ENCODE data around the gene CCDC188. TPM values are rescaled to one million over a fixed set of nuclear protein-coding genes. Genes with fewer than 3 reads are reported as not detected.

Gene CCDC188
- total RNA-seq, 1 experiment from 2014 or later: not detected

DNA sequence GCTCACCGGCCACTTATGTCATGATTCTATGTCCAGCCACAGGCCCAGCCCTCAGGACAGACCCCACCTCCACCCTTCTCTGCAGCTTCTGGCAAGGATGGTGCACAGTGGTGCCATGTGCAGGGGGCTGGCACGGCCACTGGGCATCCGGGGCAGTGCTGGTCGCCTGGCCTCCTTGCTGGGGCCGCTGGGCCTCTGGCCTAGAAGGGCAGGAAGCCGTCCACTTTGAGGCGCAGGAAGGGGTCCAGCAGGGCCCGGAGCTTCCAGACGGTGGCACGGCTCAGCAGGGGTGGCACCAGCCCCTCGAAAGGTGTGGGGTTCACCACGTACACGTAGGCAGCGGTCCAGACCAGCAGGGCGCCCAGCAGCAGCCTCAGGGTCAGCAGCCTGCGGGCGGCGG lies 2.4 kb downstream of the CCDC188 start:
- Histone ChIP-seq H3K27ac (ENCODE audit: insufficient read length, low read depth, low read length) (no peak overlapping the region), H3T11ph (ENCODE audit: low read length) (no peak overlapping the region), H3K27me3 (ENCODE audit: insufficient read depth, low read length) (no peaks in the 10 kb centered on the region), H2BK15ac (ENCODE audit: low read depth, low read length) (no peak overlapping the region), H3K9ac (ENCODE audit: extremely low read depth, insufficient read length, low read length) (no peak overlapping the region), H3K9me3 (ENCODE audit: control insufficient read depth, low read depth, low read length) (no peaks in the 10 kb centered on the region), H3K56ac (ENCODE audit: insufficient read length, low read depth, low read length) (no peak overlapping the region), H3K23me2 (ENCODE audit: insufficient read length, low read depth, low read length, poor library complexity, severe bottlenecking) (no peaks in the 10 kb centered on the region), H3K18ac (ENCODE audit: insufficient read length, low read depth, low read length) (no peak overlapping the region), H4K20me1 (ENCODE audit: control insufficient read depth, insufficient read depth, insufficient read length) (no peaks in the 10 kb centered on the region), H2AFZ (ENCODE audit: low read length) (no peak overlapping the region), H3K79me1 (ENCODE audit: insufficient read depth, low read depth, low read length, poor library complexity, severe bottlenecking) (no peaks in the 10 kb centered on the region), H3K23ac (ENCODE audit: insufficient read length, low read depth, low read length) (no peak overlapping the region), H4K8ac (replicated peaks; ENCODE audit: insufficient read length, low read depth, low read length) (no peak overlapping the region), H2BK5ac (ENCODE audit: insufficient read length, low read length) (no peak overlapping the region), H3K4me2 (ENCODE audit: insufficient read depth, insufficient read length, low read length) (no peak overlapping the region), H2BK120ac (ENCODE audit: low read depth, low read length, poor library complexity, severe bottlenecking) (no peak overlapping the region), H4K91ac (ENCODE audit: insufficient read length, low read depth, low read length) (no peak overlapping the region), H3K79me2 (ENCODE audit: insufficient read depth, low read length) (no peaks in the 10 kb centered on the region), H4K5ac (ENCODE audit: insufficient read length, low read depth, low read length) (no peak overlapping the region), H3K4me1 (ENCODE audit: insufficient read depth, low read length) (no peaks in the 10 kb centered on the region), H2BK12ac (ENCODE audit: insufficient read length, low read depth, low read length) (no peak overlapping the region), H3K4ac (ENCODE audit: low read depth, low read length) (no peak overlapping the region), H3K14ac (ENCODE audit: insufficient read depth, low read length) (no peak overlapping the region; the same call in 1 of the 2 replicates), H2AK5ac (ENCODE audit: insufficient read length, low read length) (no peak overlapping the region), H2BK20ac (ENCODE audit: low read depth, low read length, poor library complexity, severe bottlenecking) (no peak overlapping the region)
- H3K9me3 Mint-ChIP-seq: no peaks in the 10 kb centered on the region; a peak in 1 of 5 replicates
- H3K27ac Mint-ChIP-seq: peak overlapping the region in 1 of 3 experiments; percentile 55; a peak in 1 of 7 replicates
- H3K4me3 Mint-ChIP-seq: no peak overlapping the region
- WGBS (ENCODE audit: extremely low coverage, insufficient read length, low lambda C conversion rate): no CpG with 5 or more reads among the region's 18 CpGs
- H3K36me3 Mint-ChIP-seq (ENCODE audit: insufficient read depth in 1 of 3, low read depth in 3 of 3): no peaks in the 10 kb centered on the region; a peak in 1 of 7 replicates
- H3K4me1 Mint-ChIP-seq: no peaks in the 10 kb centered on the region
- H3K27me3 Mint-ChIP-seq (ENCODE audit: low read depth): no peaks in the 10 kb centered on the region
- DNase-seq: no peak
- TF ChIP-seq, protein P1, sequence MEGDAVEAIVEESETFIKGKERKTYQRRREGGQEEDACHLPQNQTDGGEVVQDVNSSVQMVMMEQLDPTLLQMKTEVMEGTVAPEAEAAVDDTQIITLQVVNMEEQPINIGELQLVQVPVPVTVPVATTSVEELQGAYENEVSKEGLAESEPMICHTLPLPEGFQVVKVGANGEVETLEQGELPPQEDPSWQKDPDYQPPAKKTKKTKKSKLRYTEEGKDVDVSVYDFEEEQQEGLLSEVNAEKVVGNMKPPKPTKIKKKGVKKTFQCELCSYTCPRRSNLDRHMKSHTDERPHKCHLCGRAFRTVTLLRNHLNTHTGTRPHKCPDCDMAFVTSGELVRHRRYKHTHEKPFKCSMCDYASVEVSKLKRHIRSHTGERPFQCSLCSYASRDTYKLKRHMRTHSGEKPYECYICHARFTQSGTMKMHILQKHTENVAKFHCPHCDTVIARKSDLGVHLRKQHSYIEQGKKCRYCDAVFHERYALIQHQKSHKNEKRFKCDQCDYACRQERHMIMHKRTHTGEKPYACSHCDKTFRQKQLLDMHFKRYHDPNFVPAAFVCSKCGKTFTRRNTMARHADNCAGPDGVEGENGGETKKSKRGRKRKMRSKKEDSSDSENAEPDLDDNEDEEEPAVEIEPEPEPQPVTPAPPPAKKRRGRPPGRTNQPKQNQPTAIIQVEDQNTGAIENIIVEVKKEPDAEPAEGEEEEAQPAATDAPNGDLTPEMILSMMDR (conservative IDR thresholded peaks at IDR 0.05): no peak

All from H9 (cell line).